ENCODE measurements around the gene PDE7B.

DNA sequence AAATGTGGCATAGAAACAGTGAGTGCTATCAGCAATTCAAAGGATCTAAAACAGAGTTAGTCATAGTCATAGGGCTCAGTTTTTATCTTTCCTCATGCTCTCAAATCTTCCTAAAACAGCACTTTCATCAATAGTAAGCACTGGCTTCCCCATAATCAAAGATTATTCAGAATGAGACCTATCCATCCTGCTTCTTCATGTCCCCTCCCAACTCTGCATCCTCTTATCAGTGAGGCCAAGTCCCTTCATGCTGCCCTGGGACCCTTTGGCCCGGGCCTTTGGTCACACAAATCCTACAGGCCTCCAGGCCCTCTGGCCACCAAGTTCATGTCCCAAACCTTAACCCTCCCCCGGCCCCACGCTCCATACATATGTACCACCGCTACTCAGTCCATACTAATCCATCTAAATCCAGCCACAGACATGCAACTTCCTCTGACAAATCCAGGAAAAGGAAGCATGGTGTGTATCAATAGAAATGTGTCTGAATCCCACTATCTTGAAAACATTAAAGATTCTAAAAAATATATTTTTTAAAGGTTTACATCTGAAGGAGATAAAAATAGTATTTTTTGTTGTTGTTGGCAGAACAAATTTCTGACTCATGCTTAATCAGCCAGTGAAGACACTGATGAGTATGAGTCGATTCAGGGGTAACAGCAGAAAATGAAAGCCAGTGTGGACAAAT lies 143.5 kb downstream of the PDE7B start:
- TF ChIP-seq, protein P1, sequence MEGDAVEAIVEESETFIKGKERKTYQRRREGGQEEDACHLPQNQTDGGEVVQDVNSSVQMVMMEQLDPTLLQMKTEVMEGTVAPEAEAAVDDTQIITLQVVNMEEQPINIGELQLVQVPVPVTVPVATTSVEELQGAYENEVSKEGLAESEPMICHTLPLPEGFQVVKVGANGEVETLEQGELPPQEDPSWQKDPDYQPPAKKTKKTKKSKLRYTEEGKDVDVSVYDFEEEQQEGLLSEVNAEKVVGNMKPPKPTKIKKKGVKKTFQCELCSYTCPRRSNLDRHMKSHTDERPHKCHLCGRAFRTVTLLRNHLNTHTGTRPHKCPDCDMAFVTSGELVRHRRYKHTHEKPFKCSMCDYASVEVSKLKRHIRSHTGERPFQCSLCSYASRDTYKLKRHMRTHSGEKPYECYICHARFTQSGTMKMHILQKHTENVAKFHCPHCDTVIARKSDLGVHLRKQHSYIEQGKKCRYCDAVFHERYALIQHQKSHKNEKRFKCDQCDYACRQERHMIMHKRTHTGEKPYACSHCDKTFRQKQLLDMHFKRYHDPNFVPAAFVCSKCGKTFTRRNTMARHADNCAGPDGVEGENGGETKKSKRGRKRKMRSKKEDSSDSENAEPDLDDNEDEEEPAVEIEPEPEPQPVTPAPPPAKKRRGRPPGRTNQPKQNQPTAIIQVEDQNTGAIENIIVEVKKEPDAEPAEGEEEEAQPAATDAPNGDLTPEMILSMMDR (IDR thresholded peaks at IDR 0.05): no peak
- TF ChIP-seq ZFX (IDR thresholded peaks at IDR 0.05; ENCODE audit: borderline replicate concordance): no peak

Data from 22Rv1 (cell line).